Mammary epithelial cell (primary cell): ENCODE measurements around the gene SCMH1.

ENCODE experiments used
- EZH2 ChIP-seq: IDR thresholded peaks from 2 replicates; pipeline ENCODE4 v1.6.1; 2012; ENCODE audit warnings: low read length, inconsistent platforms, borderline replicate concordance
- TF ChIP-seq, protein P1 (sequence below), 2 donors: IDR thresholded peaks in 1 of 2; conservative IDR thresholded peaks in 1 of 2; 2 replicates each; pipeline ENCODE4 v1.5.1; 2011 to 2012; ENCODE audit warnings: inconsistent platforms in 2 of 2, low read length in 2 of 2, mild to moderate bottlenecking in 2 of 2, control low read depth in 1 of 2, low read depth in 1 of 2; ENCODE audit not compliant: insufficient read depth in 1 of 2; ENCODE audit errors: extremely low read depth in 1 of 2

DNA sequence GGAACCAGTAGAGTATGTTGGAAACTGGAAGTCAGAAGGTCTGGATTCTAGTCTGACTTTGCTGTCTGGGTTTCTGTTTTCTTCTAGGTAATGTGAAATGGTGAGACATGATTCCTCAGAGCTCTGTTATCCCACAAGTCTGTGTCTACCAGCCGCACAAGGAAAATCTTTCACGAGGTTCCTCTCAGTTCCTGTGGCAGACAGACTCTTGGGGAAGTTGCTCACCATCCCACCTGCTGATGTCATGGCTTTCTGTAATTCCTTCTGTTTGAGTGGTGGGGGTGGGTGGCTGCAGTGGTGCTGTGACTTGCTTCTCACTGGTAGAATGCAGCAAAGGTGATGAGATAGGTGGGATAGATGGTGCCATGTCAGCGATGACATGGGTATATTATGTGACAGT lies 17.1 kb upstream of the SCMH1 start:
- TF ChIP-seq, protein P1, sequence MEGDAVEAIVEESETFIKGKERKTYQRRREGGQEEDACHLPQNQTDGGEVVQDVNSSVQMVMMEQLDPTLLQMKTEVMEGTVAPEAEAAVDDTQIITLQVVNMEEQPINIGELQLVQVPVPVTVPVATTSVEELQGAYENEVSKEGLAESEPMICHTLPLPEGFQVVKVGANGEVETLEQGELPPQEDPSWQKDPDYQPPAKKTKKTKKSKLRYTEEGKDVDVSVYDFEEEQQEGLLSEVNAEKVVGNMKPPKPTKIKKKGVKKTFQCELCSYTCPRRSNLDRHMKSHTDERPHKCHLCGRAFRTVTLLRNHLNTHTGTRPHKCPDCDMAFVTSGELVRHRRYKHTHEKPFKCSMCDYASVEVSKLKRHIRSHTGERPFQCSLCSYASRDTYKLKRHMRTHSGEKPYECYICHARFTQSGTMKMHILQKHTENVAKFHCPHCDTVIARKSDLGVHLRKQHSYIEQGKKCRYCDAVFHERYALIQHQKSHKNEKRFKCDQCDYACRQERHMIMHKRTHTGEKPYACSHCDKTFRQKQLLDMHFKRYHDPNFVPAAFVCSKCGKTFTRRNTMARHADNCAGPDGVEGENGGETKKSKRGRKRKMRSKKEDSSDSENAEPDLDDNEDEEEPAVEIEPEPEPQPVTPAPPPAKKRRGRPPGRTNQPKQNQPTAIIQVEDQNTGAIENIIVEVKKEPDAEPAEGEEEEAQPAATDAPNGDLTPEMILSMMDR (conservative IDR thresholded peaks at IDR 0.05 in 1 of 2, IDR thresholded peaks at IDR 0.05 in 1 of 2; ENCODE audit: extremely low read depth in 1 of 2, insufficient read depth in 1 of 2, low read depth in 1 of 2, low read length in 2 of 2), result no peak
- TF ChIP-seq EZH2, result no peak
